ENCODE data around the gene BRINP3.

Gene BRINP3

GRCh38 chr1:190175320-190175719 is 302.3 kb downstream of the BRINP3 start:
- no peak overlapping the region for H2BK120ac ChIP-seq (ENCODE audit: low read depth, low read length)
- no peak overlapping the region for H2AFZ ChIP-seq (ENCODE audit: low read depth, low read length)
- H3K9me3 ChIP-seq (ENCODE audit: control insufficient read depth, low read length), result no peaks in the 10 kb centered on the region
- H2AK5ac ChIP-seq (ENCODE audit: low read length, severe bottlenecking), result no peak overlapping the region
- no peaks in the 10 kb centered on the region for H3K4me1 ChIP-seq (ENCODE audit: control insufficient read depth, insufficient read depth, low read depth, low read length)
- no peak overlapping the region for H3K23ac ChIP-seq (ENCODE audit: low read length in 2 of 2)
- no peak overlapping the region for H4K91ac ChIP-seq (ENCODE audit: low read length)
- no peak overlapping the region for H3K4ac ChIP-seq (ENCODE audit: low read depth in 1 of 2, low read length in 2 of 2)
- no peak overlapping the region for H3K14ac ChIP-seq (ENCODE audit: low read length in 2 of 2)
- H3K4me3 ChIP-seq (ENCODE audit: insufficient read depth in 1 of 2, low read depth in 1 of 2, low read length in 2 of 2), result no peak overlapping the region
- H3K27ac ChIP-seq (ENCODE audit: low read length, poor library complexity, severe bottlenecking), result no peak overlapping the region
- H4K8ac ChIP-seq (ENCODE audit: low read length), result no peak overlapping the region
- no peak overlapping the region for H3K9ac ChIP-seq (ENCODE audit: low read length)
- H3K18ac ChIP-seq (ENCODE audit: low read depth in 1 of 2, low read length in 2 of 2), result no peak overlapping the region
- no CpG with 5 or more reads among the region's 3 CpGs for WGBS
- no peaks in the 10 kb centered on the region for H3K36me3 ChIP-seq (ENCODE audit: control insufficient read depth in 1 of 2, insufficient read depth in 2 of 2, low read depth in 1 of 2, low read length in 2 of 2)
- H2BK12ac ChIP-seq (ENCODE audit: low read length in 2 of 2), result no peak overlapping the region
- no peaks in the 10 kb centered on the region for H3K79me1 ChIP-seq (replicated peaks; ENCODE audit: low read length, poor library complexity, severe bottlenecking)
- no peak for DNase-seq
- no peak overlapping the region for H2BK5ac ChIP-seq (ENCODE audit: low read depth, low read length, poor library complexity, severe bottlenecking)
- H3K27me3 ChIP-seq (ENCODE audit: control insufficient read depth in 1 of 2, insufficient read depth in 1 of 2, low read length in 2 of 2), result no peaks in the 10 kb centered on the region
- no peak overlapping the region for H3K4me2 ChIP-seq (ENCODE audit: low read length, poor library complexity, severe bottlenecking)
- no peak overlapping the region for H2BK15ac ChIP-seq (ENCODE audit: low read depth, poor library complexity, severe bottlenecking)

- no peak overlapping the region for H3K4me2 ChIP-seq (ENCODE audit: low read length, poor library complexity, severe bottlenecking)
- no peak overlapping the region for H3K4me3 ChIP-seq (ENCODE audit: insufficient read depth in 1 of 2, low read depth in 1 of 2, low read length in 2 of 2)
- no peak overlapping the region for H4K8ac ChIP-seq (ENCODE audit: low read length)
Observed at GRCh38 chr1:190172651-190173430, 304.8 kb downstream of the BRINP3 start.

GRCh38 chr1:190170321-190170720 is 307.3 kb downstream of the BRINP3 start:
- Histone ChIP-seq H3K14ac (ENCODE audit: low read length in 2 of 2) (no peak overlapping the region), H2BK15ac (ENCODE audit: low read depth, poor library complexity, severe bottlenecking) (no peak overlapping the region), H3K4me3 (ENCODE audit: insufficient read depth in 1 of 2, low read depth in 1 of 2, low read length in 2 of 2) (no peak overlapping the region), H3K79me1 (replicated peaks; ENCODE audit: low read length, poor library complexity, severe bottlenecking) (no peaks in the 10 kb centered on the region), H4K91ac (ENCODE audit: low read length) (no peak overlapping the region), H2BK12ac (ENCODE audit: low read length in 2 of 2) (no peak overlapping the region), H3K4me1 (ENCODE audit: control insufficient read depth, insufficient read depth, low read depth, low read length) (no peaks in the 10 kb centered on the region), H3K4me2 (ENCODE audit: low read length, poor library complexity, severe bottlenecking) (no peak overlapping the region), H3K9ac (ENCODE audit: low read length) (no peak overlapping the region), H3K36me3 (ENCODE audit: control insufficient read depth in 1 of 2, insufficient read depth in 2 of 2, low read depth in 1 of 2, low read length in 2 of 2) (no peaks in the 10 kb centered on the region), H3K27ac (ENCODE audit: low read length, poor library complexity, severe bottlenecking) (no peak overlapping the region), H3K4ac (ENCODE audit: low read depth in 1 of 2, low read length in 2 of 2) (no peak overlapping the region), H2BK5ac (ENCODE audit: low read depth, low read length, poor library complexity, severe bottlenecking) (no peak overlapping the region), H3K27me3 (ENCODE audit: control insufficient read depth in 1 of 2, insufficient read depth in 1 of 2, low read length in 2 of 2) (no peaks in the 10 kb centered on the region), H3K9me3 (ENCODE audit: control insufficient read depth, low read length) (no peaks in the 10 kb centered on the region), H2AFZ (ENCODE audit: low read depth, low read length) (no peak overlapping the region), H3K18ac (ENCODE audit: low read depth in 1 of 2, low read length in 2 of 2) (no peak overlapping the region), H2BK120ac (ENCODE audit: low read depth, low read length) (no peak overlapping the region), H2AK5ac (ENCODE audit: low read length, severe bottlenecking) (no peak overlapping the region), H3K23ac (ENCODE audit: low read length in 2 of 2) (no peak overlapping the region), H4K8ac (ENCODE audit: low read length) (no peak overlapping the region)
- no peak for DNase-seq
- no CpG with 5 or more reads among the region's 3 CpGs for WGBS

More at GRCh38 chr1:190172651-190173430, 304.8 kb downstream of the BRINP3 start:
- H2BK12ac ChIP-seq (ENCODE audit: low read length in 2 of 2), result no peak overlapping the region
- no peak overlapping the region for H3K14ac ChIP-seq (ENCODE audit: low read length in 2 of 2)
- H2BK120ac ChIP-seq (ENCODE audit: low read depth, low read length), result no peak overlapping the region
- no peak overlapping the region for H3K23ac ChIP-seq (ENCODE audit: low read length in 2 of 2)
- WGBS, result 61% methylated on average over 5 of the region's 8 CpGs
- H2BK5ac ChIP-seq (ENCODE audit: low read depth, low read length, poor library complexity, severe bottlenecking), result no peak overlapping the region
- no peak overlapping the region for H2BK15ac ChIP-seq (ENCODE audit: low read depth, poor library complexity, severe bottlenecking)
- no peaks in the 10 kb centered on the region for H3K9me3 ChIP-seq (ENCODE audit: control insufficient read depth, low read length)
- no peak overlapping the region for H3K4ac ChIP-seq (ENCODE audit: low read depth in 1 of 2, low read length in 2 of 2)
- no peak overlapping the region for H4K91ac ChIP-seq (ENCODE audit: low read length)
- H3K27me3 ChIP-seq (ENCODE audit: control insufficient read depth in 1 of 2, insufficient read depth in 1 of 2, low read length in 2 of 2), result no peaks in the 10 kb centered on the region
- H2AFZ ChIP-seq (ENCODE audit: low read depth, low read length), result no peak overlapping the region
- H3K36me3 ChIP-seq (ENCODE audit: control insufficient read depth in 1 of 2, insufficient read depth in 2 of 2, low read depth in 1 of 2, low read length in 2 of 2), result no peaks in the 10 kb centered on the region
- H3K18ac ChIP-seq (ENCODE audit: low read depth in 1 of 2, low read length in 2 of 2), result no peak overlapping the region
- H3K9ac ChIP-seq (ENCODE audit: low read length), result no peak overlapping the region
- DNase-seq, result no peak
- H2AK5ac ChIP-seq (ENCODE audit: low read length, severe bottlenecking), result no peak overlapping the region
- H3K27ac ChIP-seq (ENCODE audit: low read length, poor library complexity, severe bottlenecking), result no peak overlapping the region
- no peaks in the 10 kb centered on the region for H3K4me1 ChIP-seq (ENCODE audit: control insufficient read depth, insufficient read depth, low read depth, low read length)
- no peaks in the 10 kb centered on the region for H3K79me1 ChIP-seq (replicated peaks; ENCODE audit: low read length, poor library complexity, severe bottlenecking)

- no peaks in the 10 kb centered on the region for H3K4me1 ChIP-seq (ENCODE audit: control insufficient read depth, insufficient read depth, low read depth, low read length)
- no peak overlapping the region for H3K14ac ChIP-seq (ENCODE audit: low read length in 2 of 2)
- 100% methylated on average over 1 of the region's 3 CpGs for WGBS
- no peaks in the 10 kb centered on the region for H3K9me3 ChIP-seq (ENCODE audit: control insufficient read depth, low read length)
- no peak overlapping the region for H2BK120ac ChIP-seq (ENCODE audit: low read depth, low read length)
- H3K9ac ChIP-seq (ENCODE audit: low read length), result no peak overlapping the region
- no peaks in the 10 kb centered on the region for H3K36me3 ChIP-seq (ENCODE audit: control insufficient read depth in 1 of 2, insufficient read depth in 2 of 2, low read depth in 1 of 2, low read length in 2 of 2)
- H3K27me3 ChIP-seq (ENCODE audit: control insufficient read depth in 1 of 2, insufficient read depth in 1 of 2, low read length in 2 of 2), result no peaks in the 10 kb centered on the region
- H2AK5ac ChIP-seq (ENCODE audit: low read length, severe bottlenecking), result no peak overlapping the region
- no peak overlapping the region for H3K4me2 ChIP-seq (ENCODE audit: low read length, poor library complexity, severe bottlenecking)
- H2BK12ac ChIP-seq (ENCODE audit: low read length in 2 of 2), result no peak overlapping the region
- DNase-seq, result no peak
- no peak overlapping the region for H3K18ac ChIP-seq (ENCODE audit: low read depth in 1 of 2, low read length in 2 of 2)
- no peak overlapping the region for H2AFZ ChIP-seq (ENCODE audit: low read depth, low read length)
- H3K79me1 ChIP-seq (replicated peaks; ENCODE audit: low read length, poor library complexity, severe bottlenecking), result no peaks in the 10 kb centered on the region
- no peak overlapping the region for H2BK15ac ChIP-seq (ENCODE audit: low read depth, poor library complexity, severe bottlenecking)
- no peak overlapping the region for H4K8ac ChIP-seq (ENCODE audit: low read length)
- no peak overlapping the region for H3K4ac ChIP-seq (ENCODE audit: low read depth in 1 of 2, low read length in 2 of 2)
- H2BK5ac ChIP-seq (ENCODE audit: low read depth, low read length, poor library complexity, severe bottlenecking), result no peak overlapping the region
- H4K91ac ChIP-seq (ENCODE audit: low read length), result no peak overlapping the region
- H3K4me3 ChIP-seq (ENCODE audit: insufficient read depth in 1 of 2, low read depth in 1 of 2, low read length in 2 of 2), result no peak overlapping the region
- H3K27ac ChIP-seq (ENCODE audit: low read length, poor library complexity, severe bottlenecking), result peak overlapping the region; percentile 67
- H3K23ac ChIP-seq (ENCODE audit: low read length in 2 of 2), result no peak overlapping the region
Observed at GRCh38 chr1:190169311-190170067, 308.2 kb downstream of the BRINP3 start.
